ENCODE results near the gene DDX24. TPM values are rescaled to one million over a fixed set of nuclear protein-coding genes. Genes with fewer than 3 reads are reported as not detected.

DDX24 gene
- total RNA-seq, 1 experiment from 2014 or later = 174 TPM

- Mint-ChIP-seq H3K9me3 (no peaks in the 10 kb centered on the region), H3K4me1 (no peaks in the 10 kb centered on the region), H3K27ac (no peak overlapping the region), H3K27me3 (ENCODE audit: low read depth) (no peaks in the 10 kb centered on the region), H3K36me3 (no peaks in the 10 kb centered on the region), H3K4me3 (no peak overlapping the region)
- ChIA-PET POLR2A (no interaction called here), CTCF (interaction anchor here (1.0 to 1.5 kb wide), 2 partner anchors 11 to 124 kb away, joined by 3 to 5 read pairs; no protein-coding TSS in a partner anchor)
- DNase-seq (ENCODE audit: low spot score) = no peak
- ATAC-seq = no peak
- 0 out of 2 replicates have a peak, but pooled peaks have one; percentile 5 for TF ChIP-seq GTF2I (CRISPR knock-in tag; conservative IDR thresholded peaks at IDR 0.05)
- no peak for TF ChIP-seq HMGXB4 (CRISPR knock-in tag; IDR thresholded peaks at IDR 0.05)
Observed at GRCh38 chr14:94008234-94008633, 72.8 kb downstream of the DDX24 start.

- ATAC-seq = peak; percentile 31; the same call in 1 of the 2 replicates
Observed at GRCh38 chr14:94005324-94006073, 75.5 kb downstream of the DDX24 start.

GRCh38 chr14:94004015-94004414 is 77.0 kb downstream of the DDX24 start:
- H3K36me3 Mint-ChIP-seq = no peaks in the 10 kb centered on the region
- ATAC-seq = no peak
- DNase-seq (ENCODE audit: low spot score) = no peak
- no peak overlapping the region for H3K4me3 Mint-ChIP-seq
- ChIA-PET CTCF (interaction anchor here (0.9 to 2.1 kb wide), 6 partner anchors 9 to 67 kb away, joined by 3 to 51 read pairs (median 4); no protein-coding TSS in a partner anchor), POLR2A (no interaction called here)
- H3K27me3 Mint-ChIP-seq (ENCODE audit: low read depth) = peaks cover 4% of the 10 kb centered on the region; the same call in 1 of the 2 replicates
- 0 out of 2 replicates have a peak, but pooled peaks cover 3% of the 10 kb centered on the region for H3K4me1 Mint-ChIP-seq
- no peaks in the 10 kb centered on the region for H3K9me3 Mint-ChIP-seq
- no peak overlapping the region for H3K27ac Mint-ChIP-seq
- no peak for TF ChIP-seq ZBTB21 (CRISPR knock-in tag; IDR thresholded peaks at IDR 0.05; ENCODE audit: borderline replicate concordance)
- no peak for TF ChIP-seq SP1 (CRISPR knock-in tag; conservative IDR thresholded peaks at IDR 0.05)
- TF ChIP-seq SMAD3 (CRISPR knock-in tag; IDR thresholded peaks at IDR 0.05; ENCODE audit: borderline replicate concordance) = no peak
- TF ChIP-seq ATF2 (CRISPR knock-in tag; IDR thresholded peaks at IDR 0.05; ENCODE audit: borderline replicate concordance, low read depth) = no peak
- no peak for TF ChIP-seq HMGXB4 (CRISPR knock-in tag; IDR thresholded peaks at IDR 0.05)
- TF ChIP-seq OVOL2 (CRISPR knock-in tag; IDR thresholded peaks at IDR 0.05; ENCODE audit: borderline replicate concordance) = no peak
- TF ChIP-seq ELF4 (CRISPR knock-in tag; IDR thresholded peaks at IDR 0.05; ENCODE audit: low read depth) = no peak
- no peak for TF ChIP-seq FOXP1 (CRISPR knock-in tag; IDR thresholded peaks at IDR 0.05; ENCODE audit: borderline replicate concordance)
- no peak for TF ChIP-seq ZNF532 (CRISPR knock-in tag; IDR thresholded peaks at IDR 0.05; ENCODE audit: borderline replicate concordance)

More at GRCh38 chr14:94005324-94006073, 75.5 kb downstream of the DDX24 start:
- ChIA-PET CTCF (interaction anchor here (1.0 to 2.1 kb wide), 5 partner anchors 10 to 71 kb away, joined by 3 to 51 read pairs (median 6); no protein-coding TSS in a partner anchor), POLR2A (no interaction called here)
- TF ChIP-seq NFE2L1 (CRISPR knock-in tag; IDR thresholded peaks at IDR 0.05) = no peak
- peak; percentile 42; the same call in 1 of the 2 replicates for TF ChIP-seq CTCF (IDR thresholded peaks at IDR 0.05)
- TF ChIP-seq E2F4 (CRISPR knock-in tag; IDR thresholded peaks at IDR 0.05; ENCODE audit: borderline replicate concordance, low read depth) = no peak
- Mint-ChIP-seq H3K9me3 (no peaks in the 10 kb centered on the region), H3K4me1 (0 out of 2 replicates have a peak, but pooled peaks cover 3% of the 10 kb centered on the region), H3K4me3 (no peak overlapping the region), H3K27ac (no peak overlapping the region), H3K36me3 (no peaks in the 10 kb centered on the region), H3K27me3 (ENCODE audit: low read depth) (peaks cover 4% of the 10 kb centered on the region; the same call in 1 of the 2 replicates)
- peak; percentile 30 for DNase-seq (ENCODE audit: low spot score)

Data from WTC11 (cell line).